Measurements from ENCODE around the gene CATSPER2.
"Not testable (repeated sequence)": the region's sequence is repeated elsewhere in the genome, so short reads cannot be mapped to it uniquely, and the experiment has no call there.

The CATSPER2 gene

GRCh38 chr15:43592841-43593240 lies 55.8 kb downstream of the CATSPER2 start:
- DNase-seq = not testable (repeated sequence)

GRCh38 chr15:43589778-43590466 lies 58.7 kb downstream of the CATSPER2 start, which contains the start of gene PPIP5K1:
Gene PPIP5K1 (minus strand): TSS chr15:43590208. CDS start chr15:43584504, 5,704 bp downstream.
- not testable (repeated sequence) for DNase-seq

Measured in CD4-positive, alpha-beta T cell treated with Interleukin-15 for 1 hour (primary cell).